GM10847 (cell line): Measurements from ENCODE around the gene RIMS3.

ENCODE experiments used
- POLR2A ChIP-seq: IDR thresholded peaks from 2 replicates; pipeline ENCODE4 v1.6.1; 2011; ENCODE audit not compliant: insufficient read length; ENCODE audit errors: extremely low read depth

RIMS3 gene

DNA sequence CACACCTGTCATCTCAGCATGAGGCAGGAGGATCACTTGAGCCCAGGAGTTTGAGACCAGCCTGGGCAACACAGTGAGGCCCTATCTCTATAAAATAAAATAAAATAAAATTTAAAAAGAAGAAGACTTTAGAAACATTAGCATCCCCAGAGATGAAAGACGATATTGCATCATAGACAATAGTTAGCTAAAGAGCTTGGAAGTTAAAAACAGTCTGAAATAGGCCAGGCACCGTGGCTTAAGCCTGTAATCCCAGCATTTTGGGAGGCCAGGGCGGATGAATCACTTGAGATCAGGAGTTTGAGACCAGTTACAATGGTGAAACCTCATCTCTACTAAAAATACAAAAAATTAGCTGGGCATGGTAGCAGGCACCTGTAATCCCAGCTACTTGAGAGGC is 59.3 kb downstream of the RIMS3 start:
- TF ChIP-seq POLR2A: no peak

DNA sequence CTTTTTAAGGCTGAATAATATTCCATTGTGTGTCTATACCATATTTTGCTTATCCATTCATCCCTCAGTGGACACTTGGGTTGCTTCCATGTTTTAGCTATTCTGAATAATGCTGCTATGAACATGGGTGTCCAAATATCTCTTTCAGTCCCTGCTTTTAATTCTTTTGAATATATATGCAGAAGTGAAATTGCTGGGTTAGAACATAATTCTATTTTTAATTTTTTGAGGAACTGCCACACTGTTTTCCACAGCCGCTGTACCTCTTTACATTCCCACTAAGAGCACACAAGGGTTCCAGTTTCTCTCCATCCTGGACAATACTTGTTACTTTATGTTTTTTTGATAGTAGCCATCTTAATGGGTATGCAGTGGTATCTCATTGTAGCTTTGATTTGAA is 65.6 kb downstream of the RIMS3 start:
- no peak for TF ChIP-seq POLR2A

DNA sequence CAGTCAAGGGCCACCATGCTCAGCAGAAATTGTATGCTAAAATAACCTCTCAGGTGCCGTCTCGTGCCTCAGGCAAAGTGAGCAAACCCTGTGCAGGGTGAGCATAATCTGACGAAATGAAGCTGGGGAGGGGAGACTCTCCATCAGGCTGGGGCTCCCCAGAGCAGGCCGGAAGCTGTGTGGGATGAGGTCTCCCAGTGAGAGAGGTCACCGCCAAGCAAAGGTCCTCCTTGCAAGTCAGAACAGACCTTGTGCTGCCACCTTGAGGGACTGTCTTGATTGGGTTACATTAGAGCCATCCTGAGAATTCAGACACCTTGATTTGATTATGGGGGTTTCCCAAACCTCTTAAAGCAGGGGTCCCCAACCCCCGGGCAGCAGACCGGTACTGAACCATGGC is 69.9 kb downstream of the RIMS3 start:
- TF ChIP-seq POLR2A: no peak

DNA sequence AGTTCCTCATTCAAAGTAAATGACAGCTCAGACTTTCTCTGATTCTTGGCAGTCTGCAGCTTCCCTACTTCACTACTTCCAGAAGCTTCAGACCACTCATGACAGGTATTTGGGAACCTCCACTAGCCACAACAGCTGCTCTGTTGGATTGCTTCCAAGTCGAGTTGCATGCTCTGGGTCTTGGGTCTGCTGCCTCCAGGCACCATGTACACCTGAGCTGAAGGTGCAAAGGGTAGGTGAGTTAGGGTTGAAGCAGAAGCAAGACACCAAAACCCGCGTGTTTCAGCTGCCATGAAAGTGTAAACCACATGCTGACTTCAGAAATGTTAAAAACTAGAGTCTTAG is 71.3 kb downstream of the RIMS3 start:
- TF ChIP-seq POLR2A: no peak

- no peak for TF ChIP-seq POLR2A
These were observed 71.9 kb downstream of the RIMS3 start for GRCh38 chr1:40593449-40594186.

DNA sequence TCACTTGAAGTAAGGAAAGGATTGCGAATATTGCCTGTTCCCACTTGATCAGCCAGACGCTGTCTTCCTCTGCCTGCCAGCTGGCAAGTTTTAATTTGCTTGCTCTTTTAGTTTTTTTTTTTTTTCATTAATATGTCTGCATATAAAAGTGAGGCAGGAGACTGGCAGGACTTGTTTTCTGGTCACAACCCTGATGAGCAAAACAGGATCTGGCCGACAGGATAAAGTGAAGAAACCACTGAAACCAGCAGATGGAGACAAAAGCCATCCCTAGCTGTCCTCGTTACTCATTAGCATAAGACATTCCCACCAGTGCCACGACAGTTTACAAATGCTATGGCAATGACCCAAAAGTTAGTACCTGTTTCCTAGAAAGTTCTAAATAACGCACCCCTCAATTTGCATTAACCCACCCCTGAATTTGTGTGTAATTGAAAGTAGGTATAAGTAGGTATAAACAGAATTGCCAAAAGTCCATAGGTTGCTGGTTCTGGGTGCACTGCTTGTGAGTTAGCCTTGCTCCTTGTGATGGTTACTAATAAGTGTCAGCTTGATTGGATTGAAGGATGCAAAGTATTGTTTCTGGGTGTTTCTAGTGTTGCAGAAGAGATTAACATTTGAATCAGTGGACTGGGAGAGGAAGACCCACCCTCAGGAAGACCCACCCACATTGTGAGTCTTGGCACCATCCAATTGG is 73.2 kb downstream of the RIMS3 start:
- TF ChIP-seq POLR2A: no peak

DNA sequence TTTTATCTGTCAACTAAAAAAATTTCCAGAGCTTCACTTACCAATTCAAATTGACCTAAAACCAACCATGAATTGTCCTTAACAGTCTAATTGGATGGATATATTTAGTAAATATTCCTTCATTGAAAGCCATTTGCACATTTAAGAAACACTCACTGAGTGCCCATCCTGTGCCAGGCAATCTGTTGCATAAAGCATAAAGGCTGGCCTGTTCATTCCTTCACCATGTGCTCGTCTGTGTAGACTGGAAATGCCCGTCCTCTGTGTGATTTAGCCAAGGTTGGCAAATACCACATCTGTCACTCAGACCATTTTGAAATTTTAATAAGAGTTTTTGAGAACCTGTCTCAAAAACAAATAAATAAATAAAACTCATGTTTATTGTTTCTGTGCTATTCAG is 76.9 kb downstream of the RIMS3 start:
- TF ChIP-seq POLR2A: no peak

DNA sequence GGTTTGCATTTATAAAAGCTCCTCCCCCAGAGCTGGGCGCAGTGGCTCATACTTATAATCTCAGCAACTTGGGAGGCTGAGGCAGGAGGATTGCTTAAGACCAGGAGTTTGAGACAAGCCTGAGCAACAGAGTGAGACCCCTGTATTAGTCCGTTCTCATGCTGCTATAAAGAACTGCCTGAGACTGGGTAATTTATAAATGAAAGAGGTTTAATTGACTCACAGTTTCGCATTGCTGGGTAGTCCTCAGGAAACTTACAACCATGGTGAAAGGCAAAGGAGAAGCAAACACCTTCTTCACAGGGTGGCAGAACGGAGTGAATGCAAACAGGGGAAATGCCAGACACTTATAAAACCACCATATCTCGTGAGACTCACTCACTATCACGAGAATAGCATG is 81.5 kb downstream of the RIMS3 start:
- TF ChIP-seq POLR2A: no peak

DNA sequence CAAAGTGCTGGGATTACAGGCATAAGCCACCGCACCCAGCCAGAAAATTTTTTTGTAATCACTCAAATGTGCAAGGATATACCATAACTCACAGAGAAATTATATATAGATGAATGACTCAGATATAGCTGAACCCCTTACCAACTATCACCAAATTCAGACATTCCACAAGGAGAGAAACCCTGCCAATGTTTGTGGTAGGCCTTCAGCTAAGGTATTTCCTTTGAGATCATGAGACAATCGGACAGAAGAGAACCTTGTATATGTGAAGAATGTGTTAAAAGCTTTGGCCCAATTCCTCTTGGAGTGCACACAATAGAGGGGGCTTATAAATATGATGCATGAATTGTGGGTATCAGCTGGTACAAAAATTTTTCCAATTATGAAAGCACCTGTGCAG is 83.4 kb downstream of the RIMS3 start:
- no peak for TF ChIP-seq POLR2A

GRCh38 chr1:40575336-40575735 is 90.1 kb downstream of the RIMS3 start:
- TF ChIP-seq POLR2A: no peak
